Upper lobe of left lung (tissue), 6 donors: ENCODE results near the gene PEX14. TPM values are rescaled to one million over a fixed set of nuclear protein-coding genes. Genes with fewer than 3 reads are reported as not detected.

ENCODE experiments used
- ATAC-seq, 2 donors: fragments of 200-7000 bp; cut with Tn5 transposase; one replicate each; pipeline ENCODE4 v1.9.1; 2022; ENCODE audit warnings: mild to moderate bottlenecking in 2 of 2, moderate library complexity in 2 of 2; ENCODE audit not compliant: low FRiP score in 2 of 2
- DNase-seq, 2 donors: peaks; one replicate each; pipeline ENCODE4 v3.0.0-alpha.2; 2019 to 2020
- H3K27ac ChIP-seq, 4 donors: fragments of 200-600 bp; sonication (generic); one replicate each; pipeline ENCODE4 v1.5.1; 2016 to 2019
- H3K27me3 ChIP-seq, 4 donors: fragments of 200-600 bp; sonication (generic); one replicate each; pipeline ENCODE4 v1.5.1; 2017 to 2019
- H3K36me3 ChIP-seq, 4 donors: fragments of 200-600 bp; sonication (generic); one replicate each; pipeline ENCODE4 v1.5.1; 2016 to 2019
- H3K4me1 ChIP-seq, 4 donors: fragments of 200-600 bp; sonication (generic); one replicate each; pipeline ENCODE4 v1.5.1; 2018 to 2019
- H3K4me3 ChIP-seq, 4 donors: fragments of 200-600 bp; sonication (generic); one replicate each; pipeline ENCODE4 v1.5.1; 2017 to 2019; ENCODE audit warnings: mild to moderate bottlenecking in 2 of 4, moderate library complexity in 1 of 4
- H3K9me3 ChIP-seq, 4 donors: fragments of 200-600 bp; sonication (generic); one replicate each; pipeline ENCODE4 v1.5.1; 2018 to 2019
- CTCF ChIP-seq, 6 experiments: fragments of 450-650 bp in 4 of 6; fragments of 200-600 bp in 2 of 6; sonication (generic) in 2 of 6; IDR thresholded peaks; one replicate each; pipeline ENCODE4 v1.5.1; 2016 to 2019; ENCODE audit warnings: antibody characterized with exemption in 6 of 6
- EP300 ChIP-seq, 4 donors: sonication (generic); formaldehyde crosslinking; IDR thresholded peaks; one replicate each; pipeline ENCODE4 v1.5.1; 2017; ENCODE audit warnings: antibody characterized with exemption in 4 of 4, control low read depth in 2 of 4
- POLR2A ChIP-seq, 4 donors: fragments of 450-650 bp; IDR thresholded peaks; one replicate each; pipeline ENCODE4 v1.5.1; 2016 to 2017; ENCODE audit warnings: antibody characterized with exemption in 4 of 4, mild to moderate bottlenecking in 2 of 4
- POLR2AphosphoS5 ChIP-seq, 2 donors: sonication (generic); formaldehyde crosslinking; IDR thresholded peaks; one replicate each; pipeline ENCODE4 v1.5.1; 2017; ENCODE audit warnings: antibody characterized with exemption in 2 of 2
- WGBS, 2 donors: methylation state at CpG; one replicate each; pipeline ENCODE4 v1.1.5; 2017 to 2018; 5-methylcytosine and 5-hydroxymethylcytosine counted together
- total RNA-seq, 6 donors: library from RNA; depleted of rRNA in 4 of 6; stranded (reverse); fragments of >200 nt in 4 of 6; gene quantifications; one replicate each; pipeline versions ENCODE4 v1.1.0 to v1.2.1, GENCODE V29; 2016 to 2021
- donor health status: DM: no; HTN: no; CAD: no; lungs with moderate emphysema.
- donor health status: DM: no; HTN: yes; CAD: no; lungs with severe emphysema.

The PEX14 gene
- total RNA-seq, 6 donors from 2014 or later, result 21.2 to 43.0 (median 29.9) TPM

- no peak for TF ChIP-seq POLR2AphosphoS5 (IDR thresholded peaks at IDR 0.05)
- TF ChIP-seq POLR2A (IDR thresholded peaks at IDR 0.05), result no peak
- TF ChIP-seq EP300 (IDR thresholded peaks at IDR 0.05), result no peak
- TF ChIP-seq CTCF (IDR thresholded peaks at IDR 0.05), result no peak
- ATAC-seq (no peak), DNase-seq (no peak)
- Histone ChIP-seq H3K9me3 (no peaks in the 10 kb centered on the region), H3K36me3 (peaks cover 0 to 37% (median 13%) of the 10 kb centered on the region in 4 donors), H3K4me1 (peaks cover 23 to 55% (median 34%) of the 10 kb centered on the region in 4 donors), H3K27ac (peak overlapping the region in 3 of 4 donors; percentile 5 to 88 (median 86)), H3K27me3 (no peaks in the 10 kb centered on the region), H3K4me3 (no peak overlapping the region)
- 93 to 98% methylated on average over 8 to 10 of the region's 10 CpGs for WGBS, 2 donors
Measured at GRCh38 chr1:10633416-10633815, 158.7 kb downstream of the PEX14 start.

- TF ChIP-seq POLR2AphosphoS5 (IDR thresholded peaks at IDR 0.05) (no peak), CTCF (IDR thresholded peaks at IDR 0.05) (no peak), EP300 (IDR thresholded peaks at IDR 0.05) (no peak), POLR2A (IDR thresholded peaks at IDR 0.05) (no peak)
- no peak for DNase-seq
- WGBS, 2 donors, result 93 to 96% methylated on average over 3 to 4 of the region's 8 CpGs
- ATAC-seq, result no peak
- no peak overlapping the region for H3K4me3 ChIP-seq
- H3K4me1 ChIP-seq, result peaks cover 23 to 52% (median 33%) of the 10 kb centered on the region in 4 donors
- no peaks in the 10 kb centered on the region for H3K27me3 ChIP-seq
- H3K27ac ChIP-seq, result peak overlapping the region; percentile 85 to 89 (median 87)
- H3K9me3 ChIP-seq, result no peaks in the 10 kb centered on the region
- H3K36me3 ChIP-seq, result peaks cover 0 to 34% (median 15%) of the 10 kb centered on the region in 4 donors
Measured at GRCh38 chr1:10634075-10634427, 159.3 kb downstream of the PEX14 start.

- ATAC-seq (peak in 1 of 2 donors; percentile 18), DNase-seq (no peak)
- Histone ChIP-seq H3K4me3 (no peak overlapping the region), H3K36me3 (peaks cover 0 to 34% (median 17%) of the 10 kb centered on the region in 4 donors), H3K4me1 (peaks cover 23 to 52% (median 33%) of the 10 kb centered on the region in 4 donors), H3K9me3 (no peaks in the 10 kb centered on the region), H3K27ac (peak overlapping the region; percentile 85 to 89 (median 87)), H3K27me3 (no peaks in the 10 kb centered on the region)
- TF ChIP-seq CTCF (IDR thresholded peaks at IDR 0.05), result peak in 1 of 6 experiments; percentile 1
- TF ChIP-seq EP300 (IDR thresholded peaks at IDR 0.05), result no peak
- WGBS, 2 donors, result 69% methylated on average over 18 of the region's 23 CpGs; no CpG with 5 or more reads in 1 of the 2 donors
Measured at GRCh38 chr1:10634428-10635084, 159.8 kb downstream of the PEX14 start.

- TF ChIP-seq CTCF (IDR thresholded peaks at IDR 0.05), result no peak
- TF ChIP-seq POLR2A (IDR thresholded peaks at IDR 0.05), result peak in 1 of 4 donors; percentile 48
- no peak for TF ChIP-seq EP300 (IDR thresholded peaks at IDR 0.05)
- TF ChIP-seq POLR2AphosphoS5 (IDR thresholded peaks at IDR 0.05), result peak; percentile 31 to 67
- Histone ChIP-seq H3K27me3 (no peaks in the 10 kb centered on the region), H3K27ac (peak overlapping the region; percentile 85 to 89 (median 87)), H3K36me3 (peaks cover 0 to 34% (median 17%) of the 10 kb centered on the region in 4 donors), H3K4me3 (peak overlapping the region in 2 of 4 donors; percentile 4 to 28), H3K4me1 (peaks cover 25 to 56% (median 33%) of the 10 kb centered on the region in 4 donors), H3K9me3 (no peaks in the 10 kb centered on the region)
- WGBS, 2 donors, result 48% methylated on average over 13 to 23 of the region's 23 CpGs
- ATAC-seq (peak; percentile 20 to 31), DNase-seq (peak in 1 of 2 donors; percentile 86)
Measured at GRCh38 chr1:10635085-10635896, 160.5 kb downstream of the PEX14 start.
